OCI-LY7 (cell line): ENCODE data around the gene CEP164.

Source experiments
- CTCF ChIP-seq: fragments of 200-600 bp; sonication (generic); conservative IDR thresholded peaks from 2 replicates; pipeline ENCODE4 v1.5.1; 2014; ENCODE audit warnings: mild to moderate bottlenecking, antibody characterized with exemption, low read length, moderate library complexity, mixed read lengths
- EZH2phosphoT487 ChIP-seq: fragments of 200-600 bp; sonication (generic); IDR thresholded peaks from 2 replicates; pipeline ENCODE4 v1.6.1; 2018; ENCODE audit warnings: low read depth, borderline replicate concordance, mild to moderate bottlenecking, mixed run types, antibody characterized with exemption, low read length, moderate library complexity, mixed read lengths

- TF ChIP-seq CTCF (no peak), EZH2phosphoT487 (no peak)
These were observed 63.1 kb downstream of the CEP164 start for GRCh38 chr11:117390743-117391142.
